Omental fat pad (tissue), 4 donors: ENCODE data around the gene GJB2. TPM values are rescaled to one million over a fixed set of nuclear protein-coding genes. Genes with fewer than 3 reads are reported as not detected.

ENCODE experiments used
- ATAC-seq: fragments of 150-250 bp; one replicate; pipeline ENCODE4 v1.9.1; 2016; ENCODE audit warnings: mild to moderate bottlenecking, moderate library complexity; ENCODE audit not compliant: low FRiP score
- DNase-seq: peaks from one replicate; pipeline ENCODE4 v3.0.0-alpha.2; 2019; ENCODE audit warnings: low spot score
- CTCF ChIP-seq, 3 donors: fragments of 450-650 bp; IDR thresholded peaks; one replicate each; pipeline ENCODE4 v1.5.1; 2016 to 2017; ENCODE audit warnings: antibody characterized with exemption in 3 of 3, mild to moderate bottlenecking in 3 of 3, moderate library complexity in 2 of 3
- total RNA-seq, 4 donors: library from RNA; depleted of rRNA; stranded (reverse); fragments of >200 nt; gene quantifications; one replicate each; pipeline ENCODE4 v1.1.0, GENCODE V29; 2016

Gene GJB2
- total RNA-seq, 4 donors from 2014 or later: 0.63 to 13.5 (median 7.4) TPM; not detected in 1

- ATAC-seq (no peak), DNase-seq (no peak)
- no peak for TF ChIP-seq CTCF (IDR thresholded peaks at IDR 0.05)
Observed at GRCh38 chr13:20177049-20177831, 15.5 kb downstream of the GJB2 start.

GRCh38 chr13:20175907-20176652 is 16.7 kb downstream of the GJB2 start:
- no peak for DNase-seq
- no peak for ATAC-seq
- no peak for TF ChIP-seq CTCF (IDR thresholded peaks at IDR 0.05)

- no peak for TF ChIP-seq CTCF (IDR thresholded peaks at IDR 0.05)
- ATAC-seq (no peak), DNase-seq (no peak)
Observed at GRCh38 chr13:20175406-20175794, 17.3 kb downstream of the GJB2 start.

GRCh38 chr13:20174656-20175405 is 17.9 kb downstream of the GJB2 start:
- TF ChIP-seq CTCF (IDR thresholded peaks at IDR 0.05): no peak
- ATAC-seq (peak; percentile 96), DNase-seq (peak; percentile 87)

- TF ChIP-seq CTCF (IDR thresholded peaks at IDR 0.05): no peak
- ATAC-seq (no peak), DNase-seq (no peak)
Observed at GRCh38 chr13:20173116-20173746, 19.5 kb downstream of the GJB2 start.

- no peak for ATAC-seq
- no peak for TF ChIP-seq CTCF (IDR thresholded peaks at IDR 0.05)
- DNase-seq: no peak
Observed at GRCh38 chr13:20171364-20171763, 21.4 kb downstream of the GJB2 start.
